Vagina (tissue), 2 donors: ENCODE results near the gene SMCHD1. TPM values are rescaled to one million over a fixed set of nuclear protein-coding genes. Genes with fewer than 3 reads are reported as not detected.
"Not testable (repeated sequence)": the region's sequence is repeated elsewhere in the genome, so short reads cannot be mapped to it uniquely, and the experiment has no call there.

ENCODE experiments used
- DNase-seq, 2 donors: peaks; one replicate each; pipeline ENCODE4 v3.0.0-alpha.2; 2017; ENCODE audit errors: extremely low spot score in 2 of 2
- H3K27ac ChIP-seq: fragments of 200-600 bp; sonication (generic); one replicate; pipeline ENCODE4 v1.5.1; 2019
- H3K27me3 ChIP-seq: fragments of 200-600 bp; sonication (generic); one replicate; pipeline ENCODE4 v1.5.1; 2019
- H3K36me3 ChIP-seq, 2 donors: fragments of 200-600 bp; sonication (generic); one replicate each; pipeline ENCODE4 v1.5.1; 2017 to 2019
- H3K4me1 ChIP-seq: fragments of 200-600 bp; sonication (generic); one replicate; pipeline ENCODE4 v1.5.1; 2019
- H3K4me3 ChIP-seq, 2 donors: fragments of 200-600 bp; sonication (generic); 1 replicate in 1 of 2; 2 replicates in 1 of 2; pipeline ENCODE4 v1.5.1; 2016 to 2019
- H3K9me3 ChIP-seq: fragments of 200-600 bp; sonication (generic); one replicate; pipeline ENCODE4 v1.5.1; 2019
- CTCF ChIP-seq, 3 experiments: fragments of 450-650 bp in 2 of 3; fragments of 200-600 bp in 1 of 3; sonication (generic) in 1 of 3; IDR thresholded peaks; one replicate each; pipeline ENCODE4 v1.5.1; 2017 to 2019; ENCODE audit warnings: antibody characterized with exemption in 3 of 3, mild to moderate bottlenecking in 2 of 3, moderate library complexity in 2 of 3
- POLR2A ChIP-seq, 2 donors: fragments of 450-650 bp; IDR thresholded peaks; one replicate each; pipeline ENCODE4 v1.6.1; 2017; ENCODE audit warnings: antibody characterized with exemption in 2 of 2, mild to moderate bottlenecking in 2 of 2, moderate library complexity in 2 of 2
- POLR2AphosphoS5 ChIP-seq, 2 donors: sonication (generic); formaldehyde crosslinking; IDR thresholded peaks; one replicate each; pipeline ENCODE4 v1.9.0; 2017; ENCODE audit warnings: antibody characterized with exemption in 2 of 2, mild to moderate bottlenecking in 2 of 2, low read depth in 1 of 2; ENCODE audit not compliant: insufficient read depth in 1 of 2
- intact Hi-C: fragments of 100-400 bp; cut with DNase I; formaldehyde crosslinking; loops from one replicate; pipeline ENCODE4 v1.15.1; 2023
- total RNA-seq: library from RNA; depleted of rRNA; stranded (reverse); fragments of >200 nt; gene quantifications from one replicate; pipeline ENCODE4 v1.2.3, GENCODE V29; 2016

The SMCHD1 gene
- total RNA-seq, 1 donor from 2014 or later, result 62.4 TPM

GRCh38 chr18:2729757-2730156, 74.2 kb downstream of the SMCHD1 start:
- no peak overlapping the region for H3K27ac ChIP-seq
- H3K36me3 ChIP-seq, result peaks cover 0 to 70% of the 10 kb centered on the region in 2 donors
- no peak overlapping the region for H3K4me3 ChIP-seq
- intact Hi-C loops, result no loop called here
- no peak for TF ChIP-seq POLR2AphosphoS5 (IDR thresholded peaks at IDR 0.05; ENCODE audit: insufficient read depth in 1 of 2, low read depth in 1 of 2)
- no peak for TF ChIP-seq CTCF (IDR thresholded peaks at IDR 0.05)
- TF ChIP-seq POLR2A (IDR thresholded peaks at IDR 0.05), result no peak
- DNase-seq, result no peak
- H3K27me3 ChIP-seq, result no peaks in the 10 kb centered on the region
- H3K4me1 ChIP-seq, result no peaks in the 10 kb centered on the region
- H3K9me3 ChIP-seq, result no peaks in the 10 kb centered on the region

GRCh38 chr18:2736823-2737222, 81.3 kb downstream of the SMCHD1 start:
- Histone ChIP-seq H3K36me3 (peaks cover 0 to 58% of the 10 kb centered on the region in 2 donors), H3K27me3 (no peaks in the 10 kb centered on the region), H3K4me1 (no peaks in the 10 kb centered on the region), H3K4me3 (no peak overlapping the region), H3K9me3 (no peaks in the 10 kb centered on the region), H3K27ac (no peak overlapping the region)
- intact Hi-C loops, result no loop called here
- TF ChIP-seq POLR2A (IDR thresholded peaks at IDR 0.05) (no peak), POLR2AphosphoS5 (IDR thresholded peaks at IDR 0.05; ENCODE audit: insufficient read depth in 1 of 2, low read depth in 1 of 2) (no peak), CTCF (IDR thresholded peaks at IDR 0.05) (no peak)
- DNase-seq, result no peak

GRCh38 chr18:2740082-2740481, 84.6 kb downstream of the SMCHD1 start:
- DNase-seq, H3K27me3 ChIP-seq, intact Hi-C loops, H3K27ac ChIP-seq, H3K4me3 ChIP-seq, H3K9me3 ChIP-seq, H3K4me1 ChIP-seq: not testable (repeated sequence)
- peaks cover 0 to 35% of the 10 kb centered on the region in 2 donors for H3K36me3 ChIP-seq

GRCh38 chr18:2746274-2746673, 90.7 kb downstream of the SMCHD1 start:
- intact Hi-C loops, result no loop called here
- no peaks in the 10 kb centered on the region for H3K27me3 ChIP-seq
- no peak overlapping the region for H3K27ac ChIP-seq
- no peaks in the 10 kb centered on the region for H3K4me1 ChIP-seq
- DNase-seq, result no peak
- no peaks in the 10 kb centered on the region for H3K9me3 ChIP-seq
- TF ChIP-seq POLR2AphosphoS5 (IDR thresholded peaks at IDR 0.05; ENCODE audit: insufficient read depth in 1 of 2, low read depth in 1 of 2) (no peak), POLR2A (IDR thresholded peaks at IDR 0.05) (no peak), CTCF (IDR thresholded peaks at IDR 0.05) (no peak)
- peaks cover 0 to 56% of the 10 kb centered on the region in 2 donors for H3K36me3 ChIP-seq
- no peak overlapping the region for H3K4me3 ChIP-seq

GRCh38 chr18:2758309-2758708, 102.8 kb downstream of the SMCHD1 start:
- peaks cover 0 to 15% of the 10 kb centered on the region in 2 donors for H3K36me3 ChIP-seq
- no peak overlapping the region for H3K4me3 ChIP-seq
- no peaks in the 10 kb centered on the region for H3K9me3 ChIP-seq
- intact Hi-C loops, result no loop called here
- DNase-seq, result no peak
- H3K27me3 ChIP-seq, result no peaks in the 10 kb centered on the region
- TF ChIP-seq CTCF (IDR thresholded peaks at IDR 0.05) (no peak), POLR2A (IDR thresholded peaks at IDR 0.05) (no peak), POLR2AphosphoS5 (IDR thresholded peaks at IDR 0.05; ENCODE audit: insufficient read depth in 1 of 2, low read depth in 1 of 2) (no peak)
- H3K27ac ChIP-seq, result no peak overlapping the region
- no peaks in the 10 kb centered on the region for H3K4me1 ChIP-seq

GRCh38 chr18:2774669-2775068, 119.1 kb downstream of the SMCHD1 start:
- Histone ChIP-seq H3K27ac (no peak overlapping the region), H3K27me3 (no peaks in the 10 kb centered on the region), H3K36me3 (peaks cover 0 to 77% of the 10 kb centered on the region in 2 donors), H3K4me1 (no peaks in the 10 kb centered on the region), H3K9me3 (no peaks in the 10 kb centered on the region), H3K4me3 (no peak overlapping the region)
- TF ChIP-seq POLR2A (IDR thresholded peaks at IDR 0.05) (no peak), CTCF (IDR thresholded peaks at IDR 0.05) (no peak), POLR2AphosphoS5 (IDR thresholded peaks at IDR 0.05; ENCODE audit: insufficient read depth in 1 of 2, low read depth in 1 of 2) (no peak)
- no peak for DNase-seq
- intact Hi-C loops, result no loop called here
